CD14-positive monocyte (primary cell): ENCODE data around the gene SLC5A5. TPM values are rescaled to one million over a fixed set of nuclear protein-coding genes. Genes with fewer than 3 reads are reported as not detected.

Experiments used
- DNase-seq, 3 donors: peaks; one replicate each; pipeline ENCODE4 v3.0.0-alpha.2; 2011 to 2022
- H2AFZ ChIP-seq: 2 replicates; pipeline ENCODE4 v1.6.0; 2012; ENCODE audit warnings: mild to moderate bottlenecking, low read depth, low read length, inconsistent platforms; ENCODE audit not compliant: insufficient read depth, poor library complexity, severe bottlenecking
- H3K27ac ChIP-seq, 2 donors: 1 replicate in 1 of 2; 2 replicates in 1 of 2; pipeline ENCODE4 v1.5.1; 2012 to 2013; ENCODE audit warnings: low read length in 2 of 2, control low read depth in 1 of 2, inconsistent platforms in 1 of 2, low read depth in 1 of 2, mild to moderate bottlenecking in 1 of 2
- H3K27me3 ChIP-seq, 2 donors: one replicate each; pipeline versions ENCODE4 v1.6.0 to v1.6.1; 2011 to 2013; ENCODE audit warnings: low read length in 2 of 2; ENCODE audit not compliant: control insufficient read depth in 2 of 2, insufficient read depth in 2 of 2
- H3K36me3 ChIP-seq, 2 donors: replicated peaks in 1 of 2; 1 replicate in 1 of 2; 2 replicates in 1 of 2; pipeline versions ENCODE4 v1.5.1 to v1.6.1; 2012 to 2013; ENCODE audit warnings: low read length in 2 of 2, control low read depth in 1 of 2, inconsistent platforms in 1 of 2, mild to moderate bottlenecking in 1 of 2; ENCODE audit not compliant: insufficient read depth in 2 of 2, control insufficient read depth in 1 of 2
- H3K4me1 ChIP-seq, 2 donors: 1 replicate in 1 of 2; 2 replicates in 1 of 2; pipeline versions ENCODE4 v1.5.1 to v1.6.1; 2012 to 2013; ENCODE audit warnings: low read length in 2 of 2, control low read depth in 1 of 2, inconsistent platforms in 1 of 2, mild to moderate bottlenecking in 1 of 2, moderate library complexity in 1 of 2; ENCODE audit not compliant: insufficient read depth in 2 of 2, control insufficient read depth in 1 of 2
- H3K4me2 ChIP-seq: replicated peaks from 2 replicates; pipeline ENCODE3; 2012; ENCODE audit warnings: low read length, moderate library complexity, mild to moderate bottlenecking; ENCODE audit not compliant: poor library complexity, severe bottlenecking; ENCODE audit errors: extremely low read depth
- H3K4me3 ChIP-seq, 3 experiments: fragments of 200-600 bp in 1 of 3; sonication (generic) in 1 of 3; replicated peaks in 1 of 3; 1 replicate in 2 of 3; 2 replicates in 1 of 3; pipeline ENCODE4 v1.5.1; 2011 to 2013; ENCODE audit warnings: low read length in 3 of 3, mild to moderate bottlenecking in 3 of 3, control low read depth in 2 of 3, low read depth in 2 of 3, inconsistent platforms in 1 of 3, moderate library complexity in 1 of 3
- H3K79me2 ChIP-seq: 2 replicates; pipeline ENCODE4 v1.6.0; 2012; ENCODE audit warnings: mild to moderate bottlenecking, control low read depth, inconsistent platforms, low read length, moderate library complexity; ENCODE audit not compliant: insufficient read depth
- H3K9ac ChIP-seq: 2 replicates; pipeline ENCODE4 v1.6.0; 2017; ENCODE audit warnings: low read length, mild to moderate bottlenecking; ENCODE audit not compliant: insufficient read depth, poor library complexity, severe bottlenecking
- H3K9me3 ChIP-seq, 2 donors: replicated peaks in 1 of 2; 1 replicate in 1 of 2; 2 replicates in 1 of 2; pipeline versions ENCODE4 v1.5.1 to v1.6.1; 2012 to 2013; ENCODE audit warnings: low read length in 2 of 2, control low read depth in 1 of 2; ENCODE audit not compliant: control insufficient read depth in 1 of 2, insufficient read depth in 1 of 2
- H4K20me1 ChIP-seq: 2 replicates; pipeline ENCODE4 v1.6.0; 2012; ENCODE audit warnings: mild to moderate bottlenecking, low read length, control low read depth, moderate library complexity; ENCODE audit not compliant: insufficient read depth
- H3K27ac Mint-ChIP-seq, 7 donors: one replicate each; pipeline ENCODE4 v1.8.0; 2020; ENCODE audit warnings: mild to moderate bottlenecking in 7 of 7, mixed read lengths in 7 of 7, moderate library complexity in 6 of 7, inconsistent platforms in 2 of 7
- H3K27me3 Mint-ChIP-seq, 3 donors: one replicate each; pipeline ENCODE4 v1.8.0; 2021 to 2022; ENCODE audit warnings: low read depth in 3 of 3, mild to moderate bottlenecking in 3 of 3, mixed read lengths in 3 of 3, moderate library complexity in 3 of 3, inconsistent platforms in 1 of 3
- H3K36me3 Mint-ChIP-seq, 2 donors: one replicate each; pipeline ENCODE4 v1.8.0; 2020; ENCODE audit warnings: mixed read lengths in 2 of 2, inconsistent platforms in 1 of 2, mild to moderate bottlenecking in 1 of 2
- H3K4me1 Mint-ChIP-seq: one replicate; pipeline ENCODE4 v1.8.0; 2020; ENCODE audit warnings: mild to moderate bottlenecking, mixed read lengths
- H3K4me3 Mint-ChIP-seq, 2 donors: one replicate each; pipeline ENCODE4 v1.8.0; 2020; ENCODE audit warnings: mild to moderate bottlenecking in 2 of 2, mixed read lengths in 2 of 2, moderate library complexity in 1 of 2
- H3K9me3 Mint-ChIP-seq, 7 donors: one replicate each; pipeline ENCODE4 v1.8.0; 2020 to 2022; ENCODE audit warnings: mixed read lengths in 7 of 7, mild to moderate bottlenecking in 6 of 7, moderate library complexity in 6 of 7, inconsistent platforms in 2 of 7
- WGBS: methylation state at CpG from one replicate; pipeline ENCODE4 v1.1.5; 2013; ENCODE audit warnings: missing lambda C conversion rate; ENCODE audit not compliant: insufficient coverage; 5-methylcytosine and 5-hydroxymethylcytosine counted together
- intact Hi-C, 2 donors: fragments of 100-400 bp; cut with micrococcal nuclease; formaldehyde crosslinking; loops; one replicate each; pipeline versions ENCODE4 v1.15.0 to v1.15.1; 2023
- polyA plus RNA-seq, 3 donors: library from polyadenylated mRNA; depleted of rRNA in 1 of 3; unstranded in 2 of 3; stranded (reverse) in 1 of 3; fragments of 300-500 nt in 2 of 3; fragments of >200 nt in 1 of 3; fragmentation: Illumina TruSeq in 2 of 3; gene quantifications; 1 replicate in 2 of 3; 2 replicates in 1 of 3; pipeline ENCODE4 v1.2.3, GENCODE V29; 2012 to 2021
- TF ChIP-seq, protein P1 (sequence below): fragments of 200-600 bp; IDR thresholded peaks from one replicate; pipeline ENCODE4 v1.8.0; 2022; ENCODE audit warnings: antibody characterized with exemption, mild to moderate bottlenecking

The SLC5A5 gene
- polyA plus RNA-seq, 3 donors: 0.03 TPM; not detected in 2

DNA sequence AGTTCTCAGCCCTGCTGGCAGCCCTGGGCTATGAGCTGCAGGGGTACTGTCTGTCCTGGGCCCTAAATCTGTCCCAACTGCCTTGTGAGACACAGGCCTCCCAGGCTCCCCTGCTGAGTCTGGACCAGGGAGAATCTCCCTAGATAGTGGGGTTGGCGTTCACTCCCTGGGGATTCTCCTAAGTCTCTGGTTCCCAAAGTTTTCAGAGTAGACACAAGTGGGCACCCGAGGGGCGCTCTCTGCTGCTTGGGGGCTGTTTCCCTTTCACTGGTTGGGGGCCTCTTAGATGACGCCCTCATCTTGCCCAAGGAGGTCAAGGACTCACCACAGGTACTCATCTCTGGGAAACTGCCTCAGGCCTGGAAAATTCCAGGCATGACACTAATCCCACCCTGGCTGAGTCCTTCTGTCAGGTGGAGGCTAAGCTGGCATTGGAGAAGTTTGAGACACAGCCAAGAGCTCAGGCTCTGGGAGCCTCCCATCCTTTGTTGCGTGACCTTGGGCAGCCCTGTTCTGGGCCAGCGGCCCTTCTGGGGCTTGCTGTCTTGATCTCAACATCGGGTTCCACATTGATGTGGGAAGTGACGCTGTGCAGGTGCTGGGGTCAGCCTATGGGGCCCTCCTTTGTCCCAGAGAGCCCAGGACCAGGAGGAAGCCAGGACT, 8.1 kb upstream of the SLC5A5 start:
- H3K4me2 ChIP-seq: no peak overlapping the region
- peaks cover 34 to 47% of the 10 kb centered on the region in 2 donors for H3K36me3 Mint-ChIP-seq
- H3K9me3 Mint-ChIP-seq: no peaks in the 10 kb centered on the region
- TF ChIP-seq, protein P1, sequence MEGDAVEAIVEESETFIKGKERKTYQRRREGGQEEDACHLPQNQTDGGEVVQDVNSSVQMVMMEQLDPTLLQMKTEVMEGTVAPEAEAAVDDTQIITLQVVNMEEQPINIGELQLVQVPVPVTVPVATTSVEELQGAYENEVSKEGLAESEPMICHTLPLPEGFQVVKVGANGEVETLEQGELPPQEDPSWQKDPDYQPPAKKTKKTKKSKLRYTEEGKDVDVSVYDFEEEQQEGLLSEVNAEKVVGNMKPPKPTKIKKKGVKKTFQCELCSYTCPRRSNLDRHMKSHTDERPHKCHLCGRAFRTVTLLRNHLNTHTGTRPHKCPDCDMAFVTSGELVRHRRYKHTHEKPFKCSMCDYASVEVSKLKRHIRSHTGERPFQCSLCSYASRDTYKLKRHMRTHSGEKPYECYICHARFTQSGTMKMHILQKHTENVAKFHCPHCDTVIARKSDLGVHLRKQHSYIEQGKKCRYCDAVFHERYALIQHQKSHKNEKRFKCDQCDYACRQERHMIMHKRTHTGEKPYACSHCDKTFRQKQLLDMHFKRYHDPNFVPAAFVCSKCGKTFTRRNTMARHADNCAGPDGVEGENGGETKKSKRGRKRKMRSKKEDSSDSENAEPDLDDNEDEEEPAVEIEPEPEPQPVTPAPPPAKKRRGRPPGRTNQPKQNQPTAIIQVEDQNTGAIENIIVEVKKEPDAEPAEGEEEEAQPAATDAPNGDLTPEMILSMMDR: no peak
- H4K20me1 ChIP-seq: peaks cover 61% of the 10 kb centered on the region
- WGBS: 94% methylated on average over 7 of the region's 8 CpGs
- no peak overlapping the region for H3K4me3 ChIP-seq
- H3K27me3 ChIP-seq: no peaks in the 10 kb centered on the region
- H3K9me3 ChIP-seq: no peaks in the 10 kb centered on the region
- H3K4me1 ChIP-seq: peaks cover 17 to 21% of the 10 kb centered on the region in 2 donors
- no peak overlapping the region for H3K9ac ChIP-seq
- no peak overlapping the region for H3K4me3 Mint-ChIP-seq
- H3K79me2 ChIP-seq: peaks cover 28% of the 10 kb centered on the region
- intact Hi-C loops: no loop called here
- H2AFZ ChIP-seq: no peak overlapping the region
- peaks cover 32 to 42% of the 10 kb centered on the region in 2 donors for H3K36me3 ChIP-seq
- peaks cover 25% of the 10 kb centered on the region for H3K4me1 Mint-ChIP-seq
- no peak overlapping the region for H3K27ac ChIP-seq
- peaks cover 1 to 4% (median 1%) of the 10 kb centered on the region in 3 donors for H3K27me3 Mint-ChIP-seq
- DNase-seq: no peak
- peak overlapping the region in 3 of 7 donors; percentile 45 to 69 (median 66) for H3K27ac Mint-ChIP-seq

DNA sequence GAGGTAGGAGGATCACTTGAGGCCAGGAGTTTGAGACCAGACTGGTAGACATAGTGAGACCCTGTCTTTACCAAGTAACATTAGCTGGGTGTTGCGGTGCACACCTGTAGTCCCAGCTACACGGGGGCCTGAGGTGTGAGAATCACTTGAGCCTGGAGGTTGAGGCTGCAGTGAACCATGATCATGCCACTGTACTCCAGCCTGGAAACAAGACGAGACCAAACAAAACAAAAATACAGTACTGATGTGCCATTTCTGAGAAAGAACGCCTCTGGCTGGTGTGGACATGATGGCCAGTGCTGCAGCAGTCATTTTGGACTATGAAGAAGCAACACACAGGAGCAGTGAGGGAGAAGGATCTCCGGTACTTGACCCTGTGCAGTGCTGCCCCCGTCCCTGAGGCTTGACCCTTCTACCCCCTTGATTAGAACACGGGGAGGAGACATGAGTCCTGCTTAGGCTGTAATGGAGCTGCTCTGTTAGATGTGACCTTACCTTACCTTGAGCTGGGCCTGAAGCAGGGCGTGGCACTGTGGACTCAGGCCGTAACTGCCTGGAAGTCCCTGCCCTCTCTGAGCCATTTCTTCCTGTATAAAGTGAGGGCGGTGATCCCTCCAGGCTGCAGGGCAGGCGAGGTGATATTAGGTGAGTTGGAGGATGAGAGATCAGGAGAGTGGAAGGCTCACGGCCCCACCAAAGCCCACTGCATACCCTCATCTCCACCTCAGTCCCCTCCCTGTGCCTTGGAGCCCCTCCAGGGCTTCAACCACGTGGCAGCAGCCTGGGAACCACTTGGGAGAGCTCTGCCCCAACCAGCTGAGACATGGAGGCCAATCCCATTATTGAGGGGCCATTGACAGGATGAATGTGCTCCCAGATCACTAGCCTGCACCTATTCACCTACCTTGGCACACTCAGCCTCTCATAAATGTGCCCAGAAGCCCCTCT, 6.1 kb upstream of the SLC5A5 start:
- peaks cover 18% of the 10 kb centered on the region for H3K79me2 ChIP-seq
- H3K4me3 Mint-ChIP-seq: no peak overlapping the region
- H3K4me1 Mint-ChIP-seq: peaks cover 15% of the 10 kb centered on the region
- no peaks in the 10 kb centered on the region for H3K9me3 ChIP-seq
- H3K27ac ChIP-seq: peak overlapping the region in 1 of 2 donors; percentile 12
- H3K27ac Mint-ChIP-seq: peak overlapping the region in 3 of 7 donors; percentile 5 to 39 (median 26)
- H3K36me3 ChIP-seq: peaks cover 32 to 42% of the 10 kb centered on the region in 2 donors
- H4K20me1 ChIP-seq: peaks cover 52% of the 10 kb centered on the region
- WGBS: 83% methylated on average over 6 of the region's 13 CpGs
- peaks cover 34 to 47% of the 10 kb centered on the region in 2 donors for H3K36me3 Mint-ChIP-seq
- peaks cover 7 to 8% of the 10 kb centered on the region in 2 donors for H3K4me1 ChIP-seq
- no peak overlapping the region for H3K4me2 ChIP-seq
- no peak overlapping the region for H2AFZ ChIP-seq
- no peaks in the 10 kb centered on the region for H3K9me3 Mint-ChIP-seq
- peaks cover 2 to 9% (median 6%) of the 10 kb centered on the region in 3 donors for H3K27me3 Mint-ChIP-seq
- TF ChIP-seq, protein P1: no peak
- no peak for DNase-seq
- no peak overlapping the region for H3K9ac ChIP-seq
- no peaks in the 10 kb centered on the region for H3K27me3 ChIP-seq
- no peak overlapping the region for H3K4me3 ChIP-seq
- intact Hi-C loops: no loop called here
